HCT116 (cell line): Measurements from ENCODE around the gene SMAP2.

ENCODE experiments used
- ATF3 ChIP-seq: IDR thresholded peaks from 2 replicates; pipeline ENCODE4 v1.6.1; 2012
- CEBPB ChIP-seq: IDR thresholded peaks from 2 replicates; pipeline ENCODE4 v1.6.1; 2012; ENCODE audit warnings: low read depth
- CTCF ChIP-seq, 3 experiments: fragments of 200-600 bp in 1 of 3; sonication (generic) in 1 of 3; IDR thresholded peaks in 2 of 3; conservative IDR thresholded peaks in 1 of 3; 2 replicates each; pipeline ENCODE4 v1.5.1; 2012 to 2017; ENCODE audit warnings: low read depth in 2 of 3, low read length in 2 of 3, antibody characterized with exemption in 1 of 3, borderline replicate concordance in 1 of 3, control low read depth in 1 of 3, mild to moderate bottlenecking in 1 of 3, mixed read lengths in 1 of 3, mixed run types in 1 of 3, moderate library complexity in 1 of 3; ENCODE audit not compliant: insufficient read depth in 1 of 3
- EGR1 ChIP-seq: IDR thresholded peaks from 2 replicates; pipeline ENCODE4 v1.6.1; 2012; ENCODE audit warnings: low read depth
- ELF1 ChIP-seq: IDR thresholded peaks from 2 replicates; pipeline ENCODE4 v1.6.1; 2012; ENCODE audit warnings: low read depth, borderline replicate concordance
- EZH2 ChIP-seq: fragments of 200-600 bp; sonication (generic); IDR thresholded peaks from 2 replicates; pipeline ENCODE4 v1.6.1; 2017; ENCODE audit warnings: antibody characterized with exemption, mixed run types
- FOSL1 ChIP-seq: IDR thresholded peaks from 2 replicates; pipeline ENCODE4 v1.6.1; 2012; ENCODE audit warnings: low read depth
- POLR2A ChIP-seq: IDR thresholded peaks from 2 replicates; pipeline ENCODE4 v1.7.0; 2011; ENCODE audit warnings: borderline replicate concordance; ENCODE audit not compliant: insufficient read depth, insufficient read length; ENCODE audit errors: extremely low read depth
- POLR2AphosphoS5 ChIP-seq: IDR thresholded peaks from 2 replicates; pipeline ENCODE4 v1.6.1; 2011; ENCODE audit warnings: mild to moderate bottlenecking, low read depth, low read length, moderate library complexity
- RAD21 ChIP-seq: IDR thresholded peaks from 2 replicates; pipeline ENCODE4 v1.6.1; 2012; ENCODE audit warnings: low read depth, mild to moderate bottlenecking
- YY1 ChIP-seq: IDR thresholded peaks from 2 replicates; pipeline ENCODE4 v1.6.1; 2011; ENCODE audit warnings: low read length, low read depth, moderate library complexity, mild to moderate bottlenecking; ENCODE audit not compliant: insufficient replicate concordance; ENCODE audit errors: extremely low read depth
- ZBTB33 ChIP-seq: IDR thresholded peaks from 2 replicates; pipeline ENCODE4 v1.6.1; 2011; ENCODE audit warnings: mild to moderate bottlenecking, low read length, moderate library complexity; ENCODE audit not compliant: insufficient replicate concordance; ENCODE audit errors: extremely low read depth

GRCh38 chr1:40435471-40435870, 61.9 kb downstream of the SMAP2 start:
- TF ChIP-seq CEBPB, result no peak
- TF ChIP-seq EZH2, result no peak
- no peak for TF ChIP-seq CTCF (IDR thresholded peaks at IDR 0.05 in 2 of 3, conservative IDR thresholded peaks at IDR 0.05 in 1 of 3; ENCODE audit: borderline replicate concordance in 1 of 3, insufficient read depth in 1 of 3, low read depth in 2 of 3, low read length in 2 of 3)
- TF ChIP-seq POLR2A, result no peak
- TF ChIP-seq ATF3, result no peak
- no peak for TF ChIP-seq YY1
- no peak for TF ChIP-seq ZBTB33
- TF ChIP-seq EGR1, result no peak
- TF ChIP-seq RAD21, result no peak
- TF ChIP-seq ELF1, result no peak
- no peak for TF ChIP-seq POLR2AphosphoS5
- TF ChIP-seq FOSL1, result no peak
